IPS DF 6.9 (cell line): ENCODE measurements around the gene PLCL1.
"Not testable (repeated sequence)": the region's sequence is repeated elsewhere in the genome, so short reads cannot be mapped to it uniquely, and the experiment has no call there.

Experiments used
- DNase-seq: peaks from one replicate; pipeline ENCODE4 v3.0.0-alpha.2; 2013; ENCODE audit warnings: low read depth, low spot score
- H3K27ac ChIP-seq: one replicate; pipeline ENCODE4 v1.5.1; 2013; ENCODE audit warnings: low read length, control low read depth
- H3K27me3 ChIP-seq: 2 replicates; pipeline ENCODE4 v1.6.1; 2013; ENCODE audit warnings: mild to moderate bottlenecking, low read length; ENCODE audit not compliant: control insufficient read depth, insufficient read depth
- H3K36me3 ChIP-seq: 2 replicates; pipeline ENCODE4 v1.6.1; 2013; ENCODE audit warnings: low read length; ENCODE audit not compliant: control insufficient read depth, insufficient read depth
- H3K4me1 ChIP-seq: 2 replicates; pipeline ENCODE4 v1.6.1; 2013; ENCODE audit warnings: low read length; ENCODE audit not compliant: control insufficient read depth, insufficient read depth
- H3K4me3 ChIP-seq: 2 replicates; pipeline ENCODE4 v1.5.1; 2013; ENCODE audit warnings: mild to moderate bottlenecking, low read length
- H3K9me3 ChIP-seq: 2 replicates; pipeline ENCODE4 v1.6.1; 2013; ENCODE audit warnings: low read length, inconsistent platforms; ENCODE audit not compliant: control insufficient read depth, insufficient read depth
- WGBS: extraction: QIAGEN DNeasy Blood & Tissue Kit; methylation state at CpG from one replicate; pipeline ENCODE4 v1.1.7; 2013; ENCODE audit warnings: mixed read lengths, missing lambda C conversion rate; ENCODE audit not compliant: insufficient read length, insufficient coverage; 5-methylcytosine and 5-hydroxymethylcytosine counted together

Gene PLCL1

DNA sequence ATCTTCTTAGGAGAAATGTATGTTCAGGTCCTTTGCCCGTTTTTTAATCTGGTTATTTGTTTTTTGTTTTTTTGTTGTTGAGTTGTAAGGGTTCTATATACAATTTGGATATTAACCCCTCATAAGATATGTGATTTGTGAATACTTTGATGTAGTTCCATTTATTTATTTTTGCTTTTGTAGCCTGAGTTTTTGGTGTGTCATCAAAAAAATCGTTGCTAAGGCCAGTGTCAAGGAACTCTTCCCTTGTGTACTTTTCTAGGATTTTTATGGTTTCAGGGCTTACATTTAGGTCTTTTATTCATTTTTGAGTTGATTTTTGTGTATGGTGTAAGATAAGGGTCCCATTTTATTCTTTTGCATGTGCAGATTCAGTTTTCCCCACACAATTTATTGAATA, 372.6 kb downstream of the PLCL1 start:
- Histone ChIP-seq H3K9me3 (no peaks in the 10 kb centered on the region), H3K4me3 (no peak overlapping the region), H3K4me1 (no peaks in the 10 kb centered on the region), H3K27me3 (no peaks in the 10 kb centered on the region), H3K27ac (no peak overlapping the region), H3K36me3 (no peaks in the 10 kb centered on the region)
- no CpG with 5 or more reads among the region's 2 CpGs for WGBS
- no peak for DNase-seq

DNA sequence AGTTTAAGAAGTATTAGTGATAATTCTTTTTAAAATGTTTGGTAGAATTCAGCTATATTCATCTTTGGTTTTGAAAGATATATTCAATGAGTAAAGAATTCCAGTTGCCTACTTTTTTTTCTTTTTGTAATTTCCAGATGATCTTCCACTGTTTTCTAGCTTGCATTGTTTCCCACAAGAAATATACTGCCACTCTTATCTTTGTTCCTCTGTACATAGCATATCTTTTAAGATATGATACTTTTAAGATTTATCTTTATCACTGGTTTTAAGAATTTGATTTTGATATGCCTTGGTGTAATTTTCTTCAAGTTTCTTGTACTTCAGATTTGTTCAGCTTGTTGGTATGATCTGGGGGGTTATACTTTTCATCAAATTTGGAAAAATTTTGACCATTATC, 374.4 kb downstream of the PLCL1 start:
- DNase-seq = no peak
- no peak overlapping the region for H3K4me3 ChIP-seq

DNA sequence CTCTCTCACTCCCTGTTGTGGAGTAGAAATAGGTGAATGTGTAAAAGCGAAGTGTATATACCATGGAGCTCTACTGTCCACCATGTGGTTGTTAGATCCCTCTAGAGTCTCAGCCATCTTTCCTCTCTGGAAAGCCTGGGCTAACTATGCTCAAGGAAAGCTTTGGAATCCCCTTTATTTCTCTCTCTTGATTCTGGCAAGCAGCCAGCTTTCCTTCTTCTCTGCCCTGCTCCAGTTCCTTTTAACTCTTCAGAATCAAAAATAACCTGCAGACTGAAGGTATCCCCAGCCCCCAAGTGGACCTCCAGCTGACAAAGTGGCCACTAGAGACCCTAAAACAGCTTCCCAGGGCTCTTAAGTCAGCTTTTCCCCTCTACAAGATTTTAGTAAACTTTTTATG, 381.9 kb downstream of the PLCL1 start:
- no peaks in the 10 kb centered on the region for H3K36me3 ChIP-seq
- no peaks in the 10 kb centered on the region for H3K9me3 ChIP-seq
- H3K4me1 ChIP-seq = no peaks in the 10 kb centered on the region
- no peaks in the 10 kb centered on the region for H3K27me3 ChIP-seq
- H3K4me3 ChIP-seq = no peak overlapping the region
- no peak overlapping the region for H3K27ac ChIP-seq
- DNase-seq = no peak
- no CpG with 5 or more reads among the region's 1 CpG for WGBS

More for the DNA sequence above, 374.4 kb downstream of the PLCL1 start:
- no peaks in the 10 kb centered on the region for H3K27me3 ChIP-seq
- no peaks in the 10 kb centered on the region for H3K4me1 ChIP-seq
- no peaks in the 10 kb centered on the region for H3K9me3 ChIP-seq
- H3K27ac ChIP-seq = no peak overlapping the region
- H3K36me3 ChIP-seq = no peaks in the 10 kb centered on the region

DNA sequence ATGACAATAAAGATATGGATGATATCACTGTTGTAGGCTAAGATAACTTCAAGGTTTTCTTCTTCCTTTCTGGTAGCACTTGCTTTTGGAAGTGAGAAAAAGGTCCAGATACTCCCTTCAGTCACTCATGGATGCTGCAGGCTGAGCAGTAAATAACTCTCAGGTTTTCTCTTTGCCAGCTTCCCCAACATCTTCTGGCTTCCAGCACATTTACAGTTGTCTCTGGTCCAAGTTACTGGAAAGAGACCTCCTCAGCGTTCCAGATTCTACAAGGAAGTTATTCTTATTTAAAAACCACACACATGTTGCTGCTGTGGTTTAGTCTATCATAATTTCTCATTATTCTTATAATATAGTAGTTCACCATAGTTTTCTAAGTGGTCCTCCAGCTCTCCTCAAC, 383.4 kb downstream of the PLCL1 start:
- no CpG with 5 or more reads among the region's 1 CpG for WGBS
- H3K36me3 ChIP-seq = no peaks in the 10 kb centered on the region
- H3K9me3 ChIP-seq = no peaks in the 10 kb centered on the region
- no peak overlapping the region for H3K4me3 ChIP-seq
- H3K4me1 ChIP-seq = no peaks in the 10 kb centered on the region
- no peaks in the 10 kb centered on the region for H3K27me3 ChIP-seq
- H3K27ac ChIP-seq = no peak overlapping the region
- no peak for DNase-seq

DNA sequence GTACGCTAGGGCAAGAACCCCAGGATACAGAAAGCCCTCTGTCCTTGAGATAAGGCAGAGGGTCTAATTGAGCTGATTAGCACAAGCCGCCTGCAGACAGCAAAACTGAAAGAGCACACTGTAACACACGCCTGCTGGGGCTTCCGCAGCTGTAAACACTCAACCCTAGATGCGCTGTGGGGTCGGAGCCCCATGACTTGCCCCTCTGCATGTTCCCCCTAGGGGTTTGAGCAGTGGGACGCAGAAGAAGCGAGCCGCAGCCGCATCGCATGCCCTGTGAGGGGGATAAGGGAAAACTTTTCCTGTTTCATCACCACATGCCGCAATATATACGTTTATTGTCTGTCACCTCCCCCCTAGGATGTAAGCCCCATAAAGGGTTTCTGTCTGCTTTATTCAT, 384.6 kb downstream of the PLCL1 start:
- Histone ChIP-seq H3K4me1 (no peaks in the 10 kb centered on the region), H3K4me3 (no peak overlapping the region), H3K9me3 (no peaks in the 10 kb centered on the region), H3K27me3 (no peaks in the 10 kb centered on the region), H3K36me3 (no peaks in the 10 kb centered on the region), H3K27ac (no peak overlapping the region)
- no CpG with 5 or more reads among the region's 13 CpGs for WGBS
- DNase-seq = no peak

DNA sequence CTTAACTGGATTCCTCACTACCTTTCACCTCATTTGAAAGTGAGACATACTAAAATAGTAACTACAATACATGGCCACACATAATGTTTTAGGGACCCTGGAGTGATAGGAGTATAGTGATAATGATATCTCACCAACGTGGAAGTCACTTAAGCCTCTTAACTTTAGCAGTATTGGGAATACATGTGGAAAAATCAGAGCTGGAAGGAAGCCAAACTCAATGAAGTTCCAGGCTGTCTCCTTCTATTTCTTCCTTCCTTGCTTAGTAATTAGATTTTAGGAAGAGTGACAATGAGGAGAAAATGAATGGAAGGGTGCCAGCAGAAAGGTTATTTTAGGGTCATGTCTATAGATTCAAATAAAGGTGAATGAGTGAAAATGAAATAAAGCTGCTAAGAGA, 387.3 kb downstream of the PLCL1 start:
- no peak overlapping the region for H3K27ac ChIP-seq
- H3K9me3 ChIP-seq = no peaks in the 10 kb centered on the region
- no peak for DNase-seq
- H3K27me3 ChIP-seq = no peaks in the 10 kb centered on the region
- H3K36me3 ChIP-seq = no peaks in the 10 kb centered on the region
- H3K4me1 ChIP-seq = no peaks in the 10 kb centered on the region
- no CpG with 5 or more reads among the region's 1 CpG for WGBS
- H3K4me3 ChIP-seq = no peak overlapping the region

DNA sequence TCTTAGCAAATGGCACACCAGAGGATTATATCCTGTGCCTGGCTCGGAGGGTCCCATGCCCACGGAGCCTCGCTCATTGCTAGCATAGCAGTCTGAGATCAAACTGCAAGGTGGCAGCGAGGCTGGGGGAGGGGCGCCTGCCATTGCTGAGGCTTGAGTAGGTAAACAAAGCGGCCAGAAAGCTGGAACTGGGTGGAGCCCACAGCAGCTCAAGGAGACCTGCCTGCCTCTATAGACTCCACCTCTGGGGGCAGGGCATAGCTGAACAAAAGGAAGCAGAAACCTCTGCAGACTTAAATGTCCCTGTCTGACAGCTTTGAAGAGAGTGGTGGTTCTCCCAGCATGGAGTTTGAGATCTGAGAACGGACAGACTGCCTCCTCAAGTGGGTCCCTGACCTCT, 392.2 kb downstream of the PLCL1 start:
- not testable (repeated sequence) for H3K4me3 ChIP-seq, H3K27me3 ChIP-seq, DNase-seq, H3K36me3 ChIP-seq, H3K4me1 ChIP-seq, H3K27ac ChIP-seq, H3K9me3 ChIP-seq
- no CpG with 5 or more reads among the region's 7 CpGs for WGBS
